GM12892 (cell line): ENCODE results near the gene PLEKHM3.

ENCODE experiments used
- POLR2A ChIP-seq: IDR thresholded peaks from 2 replicates; pipeline ENCODE4 v1.6.1; 2011; ENCODE audit warnings: low read depth, low read length, control low read depth
- POLR2AphosphoS5 ChIP-seq: IDR thresholded peaks from 2 replicates; pipeline ENCODE4 v1.6.1; 2011; ENCODE audit warnings: low read depth, low read length, control low read depth
- TAF1 ChIP-seq: IDR thresholded peaks from 2 replicates; pipeline ENCODE4 v1.6.1; 2011; ENCODE audit warnings: low read depth, mild to moderate bottlenecking, control low read depth, low read length, borderline replicate concordance

- TF ChIP-seq TAF1 (no peak), POLR2A (no peak), POLR2AphosphoS5 (no peak)
Measured at GRCh38 chr2:207881902-207882301, 143.4 kb downstream of the PLEKHM3 start.
